Trophoblast cell (in vitro differentiated cells and primary cell): Measurements from ENCODE around the gene FRAS1.
A peak's percentile ranks its signal among the peaks of the same experiment; 100 is the strongest.

Experiments
- DNase-seq, 2 donors: peaks; one replicate each; pipeline ENCODE4 v3.0.0-alpha.2; 2016
- H2AFZ ChIP-seq: 2 replicates; pipeline ENCODE4 v1.6.1; 2013; ENCODE audit warnings: low read length, moderate library complexity, mild to moderate bottlenecking; ENCODE audit not compliant: insufficient read depth, poor library complexity
- H2AK5ac ChIP-seq: 2 replicates; pipeline ENCODE4 v1.6.1; 2013; ENCODE audit warnings: mild to moderate bottlenecking, low read length
- H2BK120ac ChIP-seq: 2 replicates; pipeline ENCODE4 v1.6.1; 2013; ENCODE audit warnings: low read length, mild to moderate bottlenecking, moderate library complexity; ENCODE audit not compliant: insufficient read depth, poor library complexity
- H2BK12ac ChIP-seq: 2 replicates; pipeline ENCODE4 v1.6.1; 2013; ENCODE audit warnings: mild to moderate bottlenecking, low read length, moderate library complexity
- H2BK5ac ChIP-seq: 2 replicates; pipeline ENCODE4 v1.6.1; 2013; ENCODE audit warnings: low read length, low read depth, moderate library complexity, mild to moderate bottlenecking; ENCODE audit not compliant: poor library complexity
- H3K14ac ChIP-seq: 2 replicates; pipeline ENCODE4 v1.6.1; 2013; ENCODE audit warnings: mild to moderate bottlenecking, low read length
- H3K18ac ChIP-seq: 2 replicates; pipeline ENCODE4 v1.6.1; 2013; ENCODE audit warnings: mild to moderate bottlenecking, low read length
- H3K23ac ChIP-seq: 2 replicates; pipeline ENCODE4 v1.6.1; 2013; ENCODE audit warnings: low read length
- H3K27ac ChIP-seq: 2 replicates; pipeline ENCODE4 v1.5.1; 2013; ENCODE audit warnings: low read depth, mild to moderate bottlenecking, inconsistent platforms, low read length, moderate library complexity
- H3K27me3 ChIP-seq: 2 replicates; pipeline ENCODE4 v1.6.1; 2013; ENCODE audit warnings: inconsistent platforms, mild to moderate bottlenecking, low read length, moderate library complexity; ENCODE audit not compliant: insufficient read depth
- H3K36me3 ChIP-seq, 2 experiments: 1 replicate in 1 of 2; 2 replicates in 1 of 2; pipeline ENCODE4 v1.6.1; 2013; ENCODE audit warnings: low read length in 2 of 2, mild to moderate bottlenecking in 2 of 2, moderate library complexity in 1 of 2; ENCODE audit not compliant: insufficient read depth in 2 of 2, control insufficient read depth in 1 of 2
- H3K4ac ChIP-seq: 2 replicates; pipeline ENCODE4 v1.6.1; 2013; ENCODE audit warnings: low read depth, mild to moderate bottlenecking, low read length, moderate library complexity
- H3K4me1 ChIP-seq, 2 experiments: 1 replicate in 1 of 2; 2 replicates in 1 of 2; pipeline ENCODE4 v1.6.1; 2013; ENCODE audit warnings: low read length in 2 of 2, mild to moderate bottlenecking in 2 of 2, moderate library complexity in 1 of 2; ENCODE audit not compliant: insufficient read depth in 2 of 2, control insufficient read depth in 1 of 2
- H3K4me2 ChIP-seq: 2 replicates; pipeline ENCODE4 v1.6.1; 2013; ENCODE audit warnings: inconsistent platforms, mild to moderate bottlenecking, low read length, moderate library complexity
- H3K4me3 ChIP-seq: 2 replicates; pipeline ENCODE4 v1.5.1; 2013; ENCODE audit warnings: mild to moderate bottlenecking, low read depth, low read length, inconsistent platforms
- H3K79me1 ChIP-seq: one replicate; pipeline ENCODE4 v1.6.1; 2013; ENCODE audit warnings: low read length
- H3K79me2 ChIP-seq: 2 replicates; pipeline ENCODE4 v1.6.1; 2013; ENCODE audit warnings: low read length, mild to moderate bottlenecking; ENCODE audit not compliant: control insufficient read depth, insufficient read depth, poor library complexity
- H3K9ac ChIP-seq: 2 replicates; pipeline ENCODE4 v1.6.1; 2013; ENCODE audit warnings: mild to moderate bottlenecking, low read length
- H3K9me3 ChIP-seq: 2 replicates; pipeline ENCODE4 v1.6.1; 2013; ENCODE audit warnings: low read depth, mild to moderate bottlenecking, control low read depth, inconsistent platforms, low read length; ENCODE audit not compliant: insufficient read depth
- H4K12ac ChIP-seq: 2 replicates; pipeline ENCODE4 v1.6.1; 2013; ENCODE audit warnings: low read depth, mild to moderate bottlenecking, low read length, moderate library complexity
- H4K8ac ChIP-seq: 2 replicates; pipeline ENCODE4 v1.6.1; 2013; ENCODE audit warnings: low read depth, mild to moderate bottlenecking, low read length, moderate library complexity
- H4K91ac ChIP-seq: one replicate; pipeline ENCODE4 v1.6.1; 2013; ENCODE audit warnings: low read depth, mild to moderate bottlenecking, low read length, moderate library complexity
- WGBS: extraction: QIAGEN DNeasy Blood & Tissue Kit; methylation state at CpG from one replicate; pipeline ENCODE4 v1.1.7; 2013; ENCODE audit warnings: missing lambda C conversion rate; ENCODE audit not compliant: insufficient read length, insufficient coverage; ENCODE audit errors: extremely low coverage; 5-methylcytosine and 5-hydroxymethylcytosine counted together

Gene FRAS1

GRCh38 chr4:78557841-78558240 is 500.7 kb downstream of the FRAS1 start:
- H3K18ac ChIP-seq: no peak overlapping the region
- no peak overlapping the region for H2BK120ac ChIP-seq
- H3K9ac ChIP-seq: no peak overlapping the region
- H2BK12ac ChIP-seq: no peak overlapping the region
- no peak overlapping the region for H3K23ac ChIP-seq
- no peak for DNase-seq
- no peak overlapping the region for H2AFZ ChIP-seq
- no peak overlapping the region for H4K8ac ChIP-seq
- H4K12ac ChIP-seq: no peak overlapping the region
- H3K27me3 ChIP-seq: no peaks in the 10 kb centered on the region
- H3K4ac ChIP-seq: no peak overlapping the region
- H3K79me2 ChIP-seq: peaks cover 12% of the 10 kb centered on the region
- H3K79me1 ChIP-seq: peaks cover 24% of the 10 kb centered on the region
- peaks cover 19 to 23% of the 10 kb centered on the region in 2 experiments for H3K4me1 ChIP-seq
- peaks cover 9 to 11% of the 10 kb centered on the region in 2 experiments for H3K36me3 ChIP-seq
- 100% methylated on average over 1 of the region's 2 CpGs for WGBS
- H2BK5ac ChIP-seq: no peak overlapping the region
- no peak overlapping the region for H4K91ac ChIP-seq
- H2AK5ac ChIP-seq: no peak overlapping the region
- peak overlapping the region; percentile 6 for H3K27ac ChIP-seq
- H3K4me3 ChIP-seq: no peak overlapping the region
- H3K4me2 ChIP-seq: no peak overlapping the region
- no peaks in the 10 kb centered on the region for H3K9me3 ChIP-seq
- H3K14ac ChIP-seq: no peak overlapping the region

GRCh38 chr4:78558410-78558809 is 501.3 kb downstream of the FRAS1 start:
- H3K23ac ChIP-seq: no peak overlapping the region
- H3K27me3 ChIP-seq: no peaks in the 10 kb centered on the region
- peaks cover 9% of the 10 kb centered on the region for H3K79me2 ChIP-seq
- no peak overlapping the region for H2AFZ ChIP-seq
- no peak overlapping the region for H3K4me2 ChIP-seq
- H2BK12ac ChIP-seq: no peak overlapping the region
- H3K9me3 ChIP-seq: no peaks in the 10 kb centered on the region
- no peak overlapping the region for H4K8ac ChIP-seq
- no peak overlapping the region for H3K9ac ChIP-seq
- H3K4me3 ChIP-seq: no peak overlapping the region
- H3K4me1 ChIP-seq: peaks cover 17 to 24% of the 10 kb centered on the region in 2 experiments
- no peak overlapping the region for H2BK120ac ChIP-seq
- H3K79me1 ChIP-seq: peaks cover 23% of the 10 kb centered on the region
- H3K27ac ChIP-seq: peak overlapping the region; percentile 64
- no CpG with 5 or more reads among the region's 1 CpG for WGBS
- no peak overlapping the region for H4K91ac ChIP-seq
- H2BK5ac ChIP-seq: no peak overlapping the region
- H4K12ac ChIP-seq: no peak overlapping the region
- H2AK5ac ChIP-seq: no peak overlapping the region
- no peak overlapping the region for H3K18ac ChIP-seq
- H3K14ac ChIP-seq: no peak overlapping the region
- peaks cover 9 to 11% of the 10 kb centered on the region in 2 experiments for H3K36me3 ChIP-seq
- DNase-seq: no peak
- H3K4ac ChIP-seq: no peak overlapping the region

GRCh38 chr4:78560296-78560963 is 503.3 kb downstream of the FRAS1 start:
- no peak overlapping the region for H3K4me2 ChIP-seq
- peak overlapping the region; percentile 91 for H2BK5ac ChIP-seq
- peak overlapping the region; percentile 95 for H2AK5ac ChIP-seq
- peaks cover 25 to 33% of the 10 kb centered on the region in 2 experiments for H3K4me1 ChIP-seq
- H4K8ac ChIP-seq: peak overlapping the region; percentile 68
- peak overlapping the region; percentile 69 for H2BK12ac ChIP-seq
- H3K4ac ChIP-seq: peak overlapping the region; percentile 81
- peak overlapping the region; percentile 60 for H3K18ac ChIP-seq
- peaks cover 4 to 7% of the 10 kb centered on the region in 2 experiments for H3K36me3 ChIP-seq
- H3K14ac ChIP-seq: peak overlapping the region; percentile 81
- peak; percentile 35 to 68 for DNase-seq
- H3K4me3 ChIP-seq: no peak overlapping the region
- peaks cover 28% of the 10 kb centered on the region for H3K79me1 ChIP-seq
- no CpG with 5 or more reads among the region's 2 CpGs for WGBS
- H2AFZ ChIP-seq: no peak overlapping the region
- peak overlapping the region; percentile 90 for H4K91ac ChIP-seq
- H4K12ac ChIP-seq: no peak overlapping the region
- no peaks in the 10 kb centered on the region for H3K9me3 ChIP-seq
- H3K23ac ChIP-seq: no peak overlapping the region
- no peak overlapping the region for H3K9ac ChIP-seq
- peak overlapping the region; percentile 89 for H3K27ac ChIP-seq
- no peaks in the 10 kb centered on the region for H3K27me3 ChIP-seq
- peak overlapping the region; percentile 93 for H2BK120ac ChIP-seq
- peaks cover 5% of the 10 kb centered on the region for H3K79me2 ChIP-seq

GRCh38 chr4:78561677-78562076 is 504.6 kb downstream of the FRAS1 start:
- Histone ChIP-seq H2BK120ac (no peak overlapping the region), H3K4me2 (no peak overlapping the region), H3K9me3 (no peaks in the 10 kb centered on the region), H3K79me1 (peaks cover 30% of the 10 kb centered on the region), H3K36me3 (peaks cover 0 to 4% of the 10 kb centered on the region in 2 experiments), H3K9ac (no peak overlapping the region), H4K91ac (no peak overlapping the region), H3K18ac (no peak overlapping the region), H3K27me3 (no peaks in the 10 kb centered on the region), H4K8ac (no peak overlapping the region), H3K4me1 (peaks cover 29 to 36% of the 10 kb centered on the region in 2 experiments), H2AFZ (no peak overlapping the region), H3K4ac (no peak overlapping the region), H3K4me3 (no peak overlapping the region), H2BK5ac (peak overlapping the region; percentile 98), H3K27ac (peak overlapping the region; percentile 99), H3K79me2 (peaks cover 5% of the 10 kb centered on the region), H2BK12ac (no peak overlapping the region), H2AK5ac (no peak overlapping the region), H3K14ac (no peak overlapping the region), H4K12ac (no peak overlapping the region), H3K23ac (no peak overlapping the region)
- DNase-seq: peak in 1 of 2 donors; percentile 29
